Right lobe of liver (tissue), 6 donors: ENCODE measurements around the gene DRD2. TPM values are rescaled to one million over a fixed set of nuclear protein-coding genes. Genes with fewer than 3 reads are reported as not detected.
A peak's percentile ranks its signal among the peaks of the same experiment; 100 is the strongest.

Source experiments
- ATAC-seq, 4 donors: fragments of 200-7000 bp; cut with Tn5 transposase; one replicate each; pipeline ENCODE4 v1.9.1; 2020; ENCODE audit warnings: mild to moderate bottlenecking in 4 of 4, moderate library complexity in 4 of 4
- DNase-seq, 3 donors: peaks; one replicate each; pipeline ENCODE4 v3.0.0-alpha.2; 2020
- H3K27ac ChIP-seq, 3 donors: fragments of 200-600 bp; one replicate each; pipeline ENCODE4 v1.8.0; 2022
- H3K27me3 ChIP-seq, 2 donors: fragments of 200-600 bp; one replicate each; pipeline ENCODE4 v1.8.0; 2022
- H3K36me3 ChIP-seq, 4 donors: fragments of 200-600 bp; sonication (generic) in 1 of 4; one replicate each; pipeline versions ENCODE4 v1.5.1 to v1.8.0; 2017 to 2022; ENCODE audit warnings: control low read depth in 1 of 4
- H3K4me1 ChIP-seq, 4 donors: fragments of 200-600 bp; sonication (generic) in 1 of 4; one replicate each; pipeline versions ENCODE4 v1.5.1 to v1.8.0; 2017 to 2022; ENCODE audit warnings: control low read depth in 1 of 4
- H3K4me3 ChIP-seq, 3 donors: fragments of 200-600 bp; one replicate each; pipeline ENCODE4 v1.8.0; 2022
- H3K9me3 ChIP-seq, 4 donors: fragments of 200-600 bp; sonication (generic) in 1 of 4; one replicate each; pipeline versions ENCODE4 v1.5.1 to v1.8.0; 2017 to 2022; ENCODE audit warnings: control low read depth in 1 of 4
- POLR2A ChIP-seq: fragments of 450-650 bp; IDR thresholded peaks from one replicate; pipeline ENCODE4 v1.6.1; 2017; ENCODE audit warnings: antibody characterized with exemption, mild to moderate bottlenecking
- WGBS: methylation state at CpG from one replicate; pipeline ENCODE4 v1.1.6; 2018; ENCODE audit warnings: low coverage, low lambda C conversion rate; ENCODE audit not compliant: insufficient coverage; ENCODE audit errors: missing lambda C conversion rate; 5-methylcytosine and 5-hydroxymethylcytosine counted together
- intact Hi-C, 2 donors: fragments of 100-400 bp; cut with DNase I; formaldehyde crosslinking; loops; one replicate each; pipeline versions ENCODE4 v1.11.2 to v1.14.1; 2022
- total RNA-seq, 6 experiments: library from RNA; depleted of rRNA in 2 of 6; stranded (reverse); fragments of >200 nt in 2 of 6; fragmentation: NEBNext Ultra II Directional in 3 of 6; extraction: Animal tissue kit (Norgen Biotek cat#: 25700) in 3 of 6; gene quantifications; one replicate each; pipeline versions ENCODE4 v1.1.0 to v1.2.4, GENCODE V29; 2016 to 2023
- TF ChIP-seq, protein P1 (sequence below), 4 donors: fragments of 200-600 bp in 3 of 4; fragments of 450-650 bp in 1 of 4; IDR thresholded peaks; one replicate each; pipeline versions ENCODE4 v1.5.1 to v1.8.0; 2016 to 2022; ENCODE audit warnings: antibody characterized with exemption in 4 of 4, mild to moderate bottlenecking in 2 of 4
- donor health status: DM: no; HTN: yes; CAD: no.
- donor health status: DM: no; HTN: no; CAD: no.
- donor health status: DM: no; HTN: no; CAD: no.
- donor health status: DM: no; HTN: yes; CAD: no.
- donor health status: DM: no; HTN: yes; CAD: no.

DRD2 gene
- total RNA-seq, 6 experiments from 2014 or later: 0.13 TPM; not detected in 5

DNA sequence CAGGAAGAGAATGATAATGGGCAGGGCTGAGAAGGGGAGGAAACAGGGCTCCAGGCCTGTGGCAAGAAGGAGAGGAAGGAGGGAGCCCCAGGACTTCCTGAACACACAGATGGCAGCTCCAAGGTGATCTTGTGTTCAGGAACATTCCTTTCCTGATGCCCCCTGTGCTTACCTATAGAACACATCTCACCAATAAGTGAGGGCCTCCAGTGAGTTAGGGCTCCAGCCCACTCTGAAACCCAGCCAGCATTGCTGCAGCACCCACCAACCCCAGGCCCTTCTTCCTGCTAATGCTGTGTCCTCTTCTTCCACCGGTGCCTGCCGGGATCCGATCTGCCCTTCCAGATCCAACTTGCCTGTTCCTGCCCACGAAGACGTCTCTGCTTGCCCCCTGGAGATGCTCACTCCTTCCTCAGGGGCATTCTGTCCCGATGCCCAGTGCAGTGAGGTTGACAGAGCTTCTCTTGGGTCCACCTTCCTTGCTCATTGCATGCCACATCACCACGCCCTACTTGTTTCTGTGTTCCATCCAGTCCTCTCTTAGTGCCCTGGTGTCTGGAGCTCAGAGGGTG, 70.3 kb downstream of the DRD2 start:
- Histone ChIP-seq H3K27me3 (no peaks in the 10 kb centered on the region), H3K36me3 (no peaks in the 10 kb centered on the region), H3K4me1 (no peaks in the 10 kb centered on the region), H3K4me3 (no peak overlapping the region), H3K27ac (no peak overlapping the region), H3K9me3 (no peaks in the 10 kb centered on the region)
- TF ChIP-seq, protein P1, sequence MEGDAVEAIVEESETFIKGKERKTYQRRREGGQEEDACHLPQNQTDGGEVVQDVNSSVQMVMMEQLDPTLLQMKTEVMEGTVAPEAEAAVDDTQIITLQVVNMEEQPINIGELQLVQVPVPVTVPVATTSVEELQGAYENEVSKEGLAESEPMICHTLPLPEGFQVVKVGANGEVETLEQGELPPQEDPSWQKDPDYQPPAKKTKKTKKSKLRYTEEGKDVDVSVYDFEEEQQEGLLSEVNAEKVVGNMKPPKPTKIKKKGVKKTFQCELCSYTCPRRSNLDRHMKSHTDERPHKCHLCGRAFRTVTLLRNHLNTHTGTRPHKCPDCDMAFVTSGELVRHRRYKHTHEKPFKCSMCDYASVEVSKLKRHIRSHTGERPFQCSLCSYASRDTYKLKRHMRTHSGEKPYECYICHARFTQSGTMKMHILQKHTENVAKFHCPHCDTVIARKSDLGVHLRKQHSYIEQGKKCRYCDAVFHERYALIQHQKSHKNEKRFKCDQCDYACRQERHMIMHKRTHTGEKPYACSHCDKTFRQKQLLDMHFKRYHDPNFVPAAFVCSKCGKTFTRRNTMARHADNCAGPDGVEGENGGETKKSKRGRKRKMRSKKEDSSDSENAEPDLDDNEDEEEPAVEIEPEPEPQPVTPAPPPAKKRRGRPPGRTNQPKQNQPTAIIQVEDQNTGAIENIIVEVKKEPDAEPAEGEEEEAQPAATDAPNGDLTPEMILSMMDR (IDR thresholded peaks at IDR 0.05): no peak
- no peak for TF ChIP-seq POLR2A
- ATAC-seq (no peak), DNase-seq (no peak)
- intact Hi-C loops: no loop called here
- 56% methylated on average over 4 of the region's 7 CpGs for WGBS

GRCh38 chr11:113401718-113402117, 73.5 kb downstream of the DRD2 start:
- ATAC-seq: peak; percentile 36 to 89 (median 62)
- TF ChIP-seq POLR2A: no peak
- TF ChIP-seq, protein P1 (IDR thresholded peaks at IDR 0.05): no peak
- no peak overlapping the region for H3K4me3 ChIP-seq
- WGBS: 0% methylated on average over 2 of the region's 2 CpGs
- no peak overlapping the region for H3K27ac ChIP-seq
- H3K27me3 ChIP-seq: no peaks in the 10 kb centered on the region
- intact Hi-C loops: no loop called here
- H3K9me3 ChIP-seq: no peaks in the 10 kb centered on the region
- no peaks in the 10 kb centered on the region for H3K4me1 ChIP-seq
- no peaks in the 10 kb centered on the region for H3K36me3 ChIP-seq
- peak in 2 of 3 donors; percentile 49 to 80 for DNase-seq

GRCh38 chr11:113400631-113401230, 74.5 kb downstream of the DRD2 start:
- no peaks in the 10 kb centered on the region for H3K36me3 ChIP-seq
- no peak for ATAC-seq
- H3K27me3 ChIP-seq: no peaks in the 10 kb centered on the region
- H3K27ac ChIP-seq: no peak overlapping the region
- WGBS: 25% methylated on average over 2 of the region's 5 CpGs
- H3K9me3 ChIP-seq: no peaks in the 10 kb centered on the region
- no peak overlapping the region for H3K4me3 ChIP-seq
- DNase-seq: no peak
- no peak for TF ChIP-seq POLR2A
- TF ChIP-seq, protein P1 (IDR thresholded peaks at IDR 0.05): no peak
- intact Hi-C loops: no loop called here
- H3K4me1 ChIP-seq: no peaks in the 10 kb centered on the region

DNA sequence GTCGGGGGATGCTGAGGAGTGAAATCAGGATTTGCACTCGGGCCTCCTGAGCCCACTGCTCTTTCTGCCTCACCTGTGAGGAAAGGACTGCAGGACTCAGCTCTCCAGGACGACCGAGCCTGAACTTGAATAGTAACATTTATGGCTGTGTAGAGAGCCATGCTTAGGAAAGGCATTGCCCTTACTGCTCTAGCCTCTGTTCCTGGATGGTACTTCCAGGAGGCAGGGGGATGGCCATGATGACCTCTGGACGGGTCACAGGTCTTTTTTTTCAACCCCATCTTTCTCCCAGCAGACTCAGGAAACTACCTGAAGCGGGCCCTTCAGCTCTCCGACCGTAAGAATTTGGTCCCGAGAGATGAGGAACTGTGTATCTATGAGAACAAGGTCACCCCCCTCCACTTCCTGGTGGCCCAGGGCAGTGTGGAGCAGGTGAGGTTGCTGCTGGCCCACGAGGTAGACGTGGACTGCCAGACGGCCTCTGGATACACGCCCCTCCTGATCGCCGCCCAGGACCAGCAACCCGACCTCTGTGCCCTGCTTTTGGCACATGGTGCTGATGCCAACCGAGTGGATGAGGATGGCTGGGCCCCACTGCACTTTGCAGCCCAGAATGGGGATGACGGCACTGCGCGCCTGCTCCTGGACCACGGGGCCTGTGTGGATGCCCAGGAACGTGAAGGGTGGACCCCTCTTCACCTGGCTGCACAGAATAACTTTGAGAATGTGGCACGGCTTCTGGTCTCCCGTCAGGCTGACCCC, 76.3 kb downstream of the DRD2 start:
- DNase-seq (no peak), ATAC-seq (no peak)
- H3K36me3 ChIP-seq: no peaks in the 10 kb centered on the region
- TF ChIP-seq POLR2A: no peak
- TF ChIP-seq, protein P1 (IDR thresholded peaks at IDR 0.05): no peak
- no peak overlapping the region for H3K27ac ChIP-seq
- H3K4me3 ChIP-seq: no peak overlapping the region
- 69% methylated on average over 6 of the region's 24 CpGs for WGBS
- no peaks in the 10 kb centered on the region for H3K27me3 ChIP-seq
- no peaks in the 10 kb centered on the region for H3K9me3 ChIP-seq
- no peaks in the 10 kb centered on the region for H3K4me1 ChIP-seq
- intact Hi-C loops: no loop called here
